ENCODE measurements around the gene INPP5F.

The INPP5F gene

GRCh38 chr10:119686465-119687191 lies 39.2 kb upstream of the INPP5F start:
- no peak for TF ChIP-seq GABPA (IDR thresholded peaks at IDR 0.05; ENCODE audit: low read depth)
- TF ChIP-seq, protein P1, sequence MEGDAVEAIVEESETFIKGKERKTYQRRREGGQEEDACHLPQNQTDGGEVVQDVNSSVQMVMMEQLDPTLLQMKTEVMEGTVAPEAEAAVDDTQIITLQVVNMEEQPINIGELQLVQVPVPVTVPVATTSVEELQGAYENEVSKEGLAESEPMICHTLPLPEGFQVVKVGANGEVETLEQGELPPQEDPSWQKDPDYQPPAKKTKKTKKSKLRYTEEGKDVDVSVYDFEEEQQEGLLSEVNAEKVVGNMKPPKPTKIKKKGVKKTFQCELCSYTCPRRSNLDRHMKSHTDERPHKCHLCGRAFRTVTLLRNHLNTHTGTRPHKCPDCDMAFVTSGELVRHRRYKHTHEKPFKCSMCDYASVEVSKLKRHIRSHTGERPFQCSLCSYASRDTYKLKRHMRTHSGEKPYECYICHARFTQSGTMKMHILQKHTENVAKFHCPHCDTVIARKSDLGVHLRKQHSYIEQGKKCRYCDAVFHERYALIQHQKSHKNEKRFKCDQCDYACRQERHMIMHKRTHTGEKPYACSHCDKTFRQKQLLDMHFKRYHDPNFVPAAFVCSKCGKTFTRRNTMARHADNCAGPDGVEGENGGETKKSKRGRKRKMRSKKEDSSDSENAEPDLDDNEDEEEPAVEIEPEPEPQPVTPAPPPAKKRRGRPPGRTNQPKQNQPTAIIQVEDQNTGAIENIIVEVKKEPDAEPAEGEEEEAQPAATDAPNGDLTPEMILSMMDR (IDR thresholded peaks at IDR 0.05; ENCODE audit: insufficient read depth, low read length) = peak; percentile 88
- H3K27me3 ChIP-seq (ENCODE audit: insufficient read depth, poor library complexity, severe bottlenecking) = no peaks in the 10 kb centered on the region
- no peak overlapping the region for H3K27ac ChIP-seq (replicated peaks)
- peak in 1 of 2 experiments; percentile 67 for DNase-seq (ENCODE audit: low read depth in 1 of 2, low spot score in 1 of 2)
- no peak overlapping the region for H3K4me3 ChIP-seq (replicated peaks; ENCODE audit: insufficient read depth, low read length)

- Histone ChIP-seq H3K27ac (replicated peaks) (no peak overlapping the region), H3K27me3 (ENCODE audit: insufficient read depth, poor library complexity, severe bottlenecking) (no peaks in the 10 kb centered on the region), H3K4me3 (replicated peaks; ENCODE audit: insufficient read depth, low read length) (no peak overlapping the region)
- TF ChIP-seq POLR2AphosphoS5 (IDR thresholded peaks at IDR 0.05; ENCODE audit: low read depth) = no peak
- no peak for TF ChIP-seq GABPA (IDR thresholded peaks at IDR 0.05; ENCODE audit: low read depth)
- TF ChIP-seq, protein P1 (IDR thresholded peaks at IDR 0.05; ENCODE audit: insufficient read depth, low read length) = no peak
- DNase-seq (ENCODE audit: low read depth in 1 of 2, low spot score in 1 of 2) = no peak
These were observed 38.4 kb upstream of the INPP5F start for GRCh38 chr10:119687192-119688032.

GRCh38 chr10:119688033-119688508 lies 37.8 kb upstream of the INPP5F start:
- no peaks in the 10 kb centered on the region for H3K27me3 ChIP-seq (ENCODE audit: insufficient read depth, poor library complexity, severe bottlenecking)
- no peak overlapping the region for H3K4me3 ChIP-seq (replicated peaks; ENCODE audit: insufficient read depth, low read length)
- H3K27ac ChIP-seq (replicated peaks) = no peak overlapping the region
- TF ChIP-seq REST (IDR thresholded peaks at IDR 0.05; ENCODE audit: insufficient replicate concordance, low read depth) (no peak), POLR2AphosphoS5 (IDR thresholded peaks at IDR 0.05; ENCODE audit: low read depth) (no peak), GABPA (IDR thresholded peaks at IDR 0.05; ENCODE audit: low read depth) (no peak), SPI1 (IDR thresholded peaks at IDR 0.05; ENCODE audit: borderline replicate concordance, low read depth) (no peak)
- TF ChIP-seq, protein P1 (IDR thresholded peaks at IDR 0.05; ENCODE audit: insufficient read depth, low read length) = no peak
- peak in 1 of 2 experiments; percentile 9 for DNase-seq (ENCODE audit: low read depth in 1 of 2, low spot score in 1 of 2)

DNA sequence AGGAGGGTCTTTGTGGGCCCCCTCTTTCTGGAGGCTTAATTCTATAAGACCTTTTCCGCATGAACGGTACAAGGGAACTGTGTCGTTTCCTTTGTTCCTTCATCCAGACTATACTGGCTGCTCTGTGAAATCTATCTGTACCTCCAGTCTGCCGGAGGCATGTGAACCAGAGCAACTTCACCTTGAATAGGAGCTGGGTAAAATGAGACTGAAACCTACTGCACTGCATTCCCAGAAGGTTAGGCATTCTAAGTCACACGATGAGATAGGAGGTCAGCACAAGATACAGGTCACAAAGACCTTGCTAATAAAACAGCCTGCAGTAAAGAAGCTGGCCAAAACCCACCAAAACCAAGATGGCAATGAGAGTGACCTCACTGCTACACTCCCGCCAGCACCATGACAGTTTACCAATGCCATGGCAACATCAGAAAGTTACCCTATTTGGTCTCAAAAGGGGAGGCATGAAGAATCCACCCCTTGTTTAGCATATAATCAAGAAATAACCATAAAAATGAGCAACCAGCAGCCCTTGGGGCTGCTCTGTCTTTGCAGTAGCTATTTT lies 36.8 kb upstream of the INPP5F start:
- DNase-seq (ENCODE audit: low read depth in 1 of 2, low spot score in 1 of 2) = no peak
- Histone ChIP-seq H3K27ac (replicated peaks) (no peak overlapping the region), H3K4me3 (replicated peaks; ENCODE audit: insufficient read depth, low read length) (no peak overlapping the region), H3K27me3 (ENCODE audit: insufficient read depth, poor library complexity, severe bottlenecking) (no peaks in the 10 kb centered on the region)
- TF ChIP-seq, protein P1 (IDR thresholded peaks at IDR 0.05; ENCODE audit: insufficient read depth, low read length) = no peak
- TF ChIP-seq GABPA (IDR thresholded peaks at IDR 0.05; ENCODE audit: low read depth) = no peak

All from HL-60 (cell line).